Measurements from ENCODE around the gene SPEG.

- TF ChIP-seq CTCF (IDR thresholded peaks at IDR 0.05), result no peak
- no peak for TF ChIP-seq POLR2A (IDR thresholded peaks at IDR 0.05)
- TF ChIP-seq POLR2AphosphoS5 (IDR thresholded peaks at IDR 0.05), result no peak
Measured at GRCh38 chr2:219513787-219514186, 79.1 kb downstream of the SPEG start.

Measured in sigmoid colon (tissue), 4 donors.